GM13976 (cell line): Measurements from ENCODE around the gene CCDC174.

Source experiments
- DNase-seq: peaks from one replicate; pipeline ENCODE4 v3.0.0; 2012; ENCODE audit warnings: low spot score
- CTCF ChIP-seq: IDR thresholded peaks from 2 replicates; pipeline ENCODE4 v1.5.1; 2012; ENCODE audit warnings: borderline replicate concordance, mild to moderate bottlenecking; ENCODE audit not compliant: insufficient read depth; ENCODE audit errors: extremely low read depth, missing control alignments, control extremely low read depth
- in situ Hi-C: fragments of 300-500 bp; cut with MboI; formaldehyde crosslinking; loops from one replicate; pipeline ENCODE4 v1.12.0; 2022; ENCODE audit warnings: low sequenced_read_pairs, mixed read lengths, inconsistent platforms; ENCODE audit not compliant: unreplicated experiment

The CCDC174 gene

GRCh38 chr3:14617508-14618023 is 34.0 kb upstream of the CCDC174 start:
- in situ Hi-C loops, result no loop called here
- DNase-seq, result no peak
- no peak for TF ChIP-seq CTCF

- no peak for DNase-seq
- TF ChIP-seq CTCF, result no peak
- in situ Hi-C loops, result no loop called here
Observed at GRCh38 chr3:14619605-14620004, 32.0 kb upstream of the CCDC174 start.

GRCh38 chr3:14620512-14620911 is 31.1 kb upstream of the CCDC174 start:
- TF ChIP-seq CTCF, result no peak
- no peak for DNase-seq
- in situ Hi-C loops, result no loop called here

- in situ Hi-C loops, result no loop called here
- DNase-seq, result no peak
- TF ChIP-seq CTCF, result no peak
Observed at GRCh38 chr3:14621093-14621492, 30.5 kb upstream of the CCDC174 start.

- DNase-seq, result no peak
- in situ Hi-C loops, result no loop called here
- TF ChIP-seq CTCF, result no peak
Observed at GRCh38 chr3:14622368-14622767, 29.2 kb upstream of the CCDC174 start.

GRCh38 chr3:14623569-14624051 is 28.0 kb upstream of the CCDC174 start:
- TF ChIP-seq CTCF, result no peak
- in situ Hi-C loops, result no loop called here
- DNase-seq, result no peak
